OCI-M1 (cell line): ENCODE data around the gene RGPD8.
"Not testable (repeated sequence)": the region's sequence is repeated elsewhere in the genome, so short reads cannot be mapped to it uniquely, and the experiment has no call there.

Experiments used
- DNase-seq: peaks from one replicate; lab custom pipeline; 2025; lab: John Stamatoyannopoulos, UW

Gene RGPD8

GRCh38 chr2:112434890-112435715, 1.7 kb upstream of the RGPD8 start:
- DNase-seq = not testable (repeated sequence)

DNA sequence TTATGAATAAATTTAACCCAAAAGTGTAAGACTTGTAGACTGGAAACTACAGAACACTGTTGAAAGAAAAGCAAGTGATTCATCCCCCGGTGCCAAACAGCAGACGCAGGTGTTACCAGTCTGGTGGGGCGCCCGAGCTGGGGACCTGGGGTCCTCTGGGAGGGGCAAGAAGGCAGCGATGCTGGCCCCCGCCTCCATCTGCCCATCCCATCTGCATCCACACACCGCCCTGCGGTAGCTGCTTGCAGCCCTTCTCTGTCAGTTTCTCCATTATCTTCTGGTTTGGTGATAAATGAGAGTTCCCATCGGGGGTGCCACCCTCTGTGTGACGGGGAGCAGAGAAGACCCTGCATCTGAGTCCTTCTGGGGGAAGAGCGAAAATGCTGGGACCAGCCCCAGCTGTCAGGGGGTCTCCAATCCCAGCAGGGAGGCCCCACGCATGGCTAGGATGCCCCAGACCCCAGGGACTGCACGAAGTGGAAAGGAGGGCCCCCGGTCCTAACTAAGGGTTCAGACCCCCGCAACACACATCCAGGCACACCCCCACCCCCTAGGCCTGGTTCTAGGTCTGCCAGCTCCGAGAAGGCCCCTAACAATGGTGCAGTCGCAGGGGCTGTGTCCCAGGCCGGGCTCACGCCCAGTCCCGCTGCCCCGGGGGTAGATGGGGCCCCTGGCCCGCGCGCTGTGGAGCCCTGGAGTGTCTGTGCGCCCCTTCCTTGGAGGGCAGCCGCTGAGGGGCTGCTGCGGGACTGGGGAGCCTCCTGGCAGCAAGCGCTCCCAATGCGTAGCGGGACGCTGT, 686 bp upstream of the RGPD8 start:
- DNase-seq = no peak

DNA sequence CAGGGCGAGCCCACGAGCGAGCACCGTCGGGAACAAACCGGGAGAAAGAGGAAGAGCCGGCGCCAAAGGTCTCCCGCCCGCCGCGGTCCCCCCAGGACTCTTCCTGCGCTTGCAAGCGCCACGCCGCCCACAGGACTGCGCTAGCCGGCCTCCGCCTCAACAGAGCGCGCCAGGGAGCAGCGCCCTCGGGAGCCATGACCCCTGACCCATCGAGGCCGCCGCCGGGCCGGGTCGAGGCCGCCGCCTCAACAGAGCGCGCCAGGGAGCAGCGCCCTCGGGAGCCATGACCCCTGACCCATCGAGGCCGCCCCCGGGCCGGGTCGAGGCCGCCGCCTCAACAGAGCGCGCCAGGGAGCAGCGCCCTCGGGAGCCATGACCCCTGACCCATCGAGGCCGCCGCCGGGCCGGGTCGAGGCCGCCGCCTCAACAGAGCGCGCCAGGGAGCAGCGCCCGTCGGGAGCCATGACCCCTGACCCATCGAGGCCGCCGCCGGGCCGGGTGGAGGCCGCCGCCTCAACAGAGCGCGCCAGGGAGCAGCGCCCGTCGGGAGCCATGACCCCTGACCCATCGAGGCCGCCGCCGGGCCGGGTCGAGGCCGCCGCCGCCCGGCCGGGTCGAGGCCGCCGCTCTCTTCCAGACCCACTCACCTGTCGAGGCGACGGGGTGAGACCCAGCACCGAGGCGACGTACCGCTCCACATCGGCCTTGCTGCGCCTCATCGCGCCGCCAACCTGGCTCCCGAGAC, 538 bp downstream of the RGPD8 start:
- DNase-seq = not testable (repeated sequence)

- DNase-seq = not testable (repeated sequence)
Measured at GRCh38 chr2:112432390-112432734, 1.1 kb downstream of the RGPD8 start.

- not testable (repeated sequence) for DNase-seq
Measured at GRCh38 chr2:112431587-112432295, 1.7 kb downstream of the RGPD8 start.

DNA sequence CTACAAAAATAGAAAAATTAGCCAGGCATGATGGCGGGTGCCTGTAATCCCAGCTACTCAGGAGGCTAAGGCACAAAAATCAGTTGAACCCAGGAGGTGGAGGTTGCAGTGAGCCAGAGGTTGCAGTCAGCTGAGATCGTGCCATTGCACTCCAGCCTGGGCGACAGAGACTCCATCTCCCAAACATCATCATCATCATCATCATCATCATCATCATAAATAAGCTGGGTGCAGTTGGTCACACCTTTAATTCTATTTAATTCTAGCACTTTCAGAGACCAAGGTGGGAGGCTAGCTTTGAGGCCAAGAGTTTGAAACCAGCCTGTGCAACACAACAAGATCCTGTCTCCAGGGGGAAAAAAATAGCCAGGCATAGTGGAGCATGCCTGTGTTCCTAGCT, 8.9 kb downstream of the RGPD8 start:
- not testable (repeated sequence) for DNase-seq

- DNase-seq = not testable (repeated sequence)
Measured at GRCh38 chr2:112416860-112417259, 16.6 kb downstream of the RGPD8 start.

DNA sequence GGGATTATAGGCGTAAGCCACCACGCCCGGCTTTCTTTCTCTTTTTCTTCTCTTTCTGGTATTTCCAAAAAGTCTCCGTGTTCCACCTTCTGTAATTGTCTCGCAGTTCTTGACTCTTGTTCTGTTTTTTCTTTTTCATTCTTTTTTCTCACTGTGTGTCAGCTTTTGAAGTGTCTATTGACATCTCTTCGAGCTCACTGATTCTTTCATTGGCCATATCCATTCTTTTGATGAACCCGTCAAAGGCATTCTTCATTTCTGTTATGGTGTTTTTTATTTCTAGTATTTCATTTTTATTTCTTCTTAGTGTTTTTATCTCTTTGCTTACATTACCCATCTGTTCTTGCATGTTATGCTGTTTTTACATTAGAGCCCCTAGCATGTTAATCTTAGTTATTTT, 73.4 kb downstream of the RGPD8 start:
- not testable (repeated sequence) for DNase-seq

GRCh38 chr2:112354335-112354734, 79.1 kb downstream of the RGPD8 start:
- not testable (repeated sequence) for DNase-seq

- not testable (repeated sequence) for DNase-seq
Measured at GRCh38 chr2:112352809-112353603, 80.4 kb downstream of the RGPD8 start.

GRCh38 chr2:112352292-112352691, 81.2 kb downstream of the RGPD8 start:
- DNase-seq = not testable (repeated sequence)

DNA sequence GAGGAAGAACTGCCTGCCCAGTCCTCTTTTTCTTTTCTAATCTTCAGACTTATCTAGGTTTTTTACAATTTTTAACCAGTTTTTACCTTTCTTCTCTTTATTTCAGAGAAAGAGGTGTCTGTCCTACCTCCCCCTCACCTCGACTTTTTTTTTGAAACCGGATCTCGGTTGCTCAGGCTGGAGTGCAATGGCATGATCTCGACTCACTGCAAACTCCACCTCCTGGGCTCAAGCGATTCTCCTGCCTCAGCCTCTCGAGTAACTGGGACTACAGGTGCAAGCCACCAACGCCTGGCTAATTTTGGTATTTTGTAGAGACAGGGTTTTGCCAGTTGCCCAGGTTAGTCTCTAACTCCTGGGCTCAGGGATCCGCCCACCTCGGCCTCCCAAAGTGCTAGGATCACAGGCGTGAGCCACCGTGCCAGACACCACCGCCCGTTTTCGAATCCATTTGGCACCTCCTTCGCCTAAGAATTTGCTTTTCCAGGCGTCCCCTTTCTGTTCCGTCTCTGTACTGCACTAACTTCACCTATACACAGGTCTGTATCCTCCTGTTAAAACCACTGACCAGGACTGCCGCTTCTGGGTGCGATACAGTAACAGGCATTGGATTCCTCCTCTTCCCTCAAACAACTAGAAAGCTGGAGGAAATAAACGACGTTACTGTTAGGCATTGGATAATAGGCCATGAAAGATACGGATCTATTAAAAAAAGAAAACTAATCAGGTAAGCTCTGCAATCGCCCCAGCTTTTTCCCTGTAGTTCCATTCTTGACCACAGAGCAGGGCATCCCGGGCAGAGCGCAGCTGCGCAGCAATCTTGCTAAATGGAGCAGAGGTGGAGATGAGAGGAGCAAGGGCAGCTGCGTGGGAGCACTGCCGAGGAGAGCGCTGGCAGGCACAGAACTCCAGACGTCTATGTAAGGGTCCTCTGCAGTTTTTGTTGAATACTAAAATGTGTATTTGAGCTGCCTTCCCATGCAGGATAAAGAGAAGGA, 88.1 kb downstream of the RGPD8 start:
- no peak for DNase-seq

DNA sequence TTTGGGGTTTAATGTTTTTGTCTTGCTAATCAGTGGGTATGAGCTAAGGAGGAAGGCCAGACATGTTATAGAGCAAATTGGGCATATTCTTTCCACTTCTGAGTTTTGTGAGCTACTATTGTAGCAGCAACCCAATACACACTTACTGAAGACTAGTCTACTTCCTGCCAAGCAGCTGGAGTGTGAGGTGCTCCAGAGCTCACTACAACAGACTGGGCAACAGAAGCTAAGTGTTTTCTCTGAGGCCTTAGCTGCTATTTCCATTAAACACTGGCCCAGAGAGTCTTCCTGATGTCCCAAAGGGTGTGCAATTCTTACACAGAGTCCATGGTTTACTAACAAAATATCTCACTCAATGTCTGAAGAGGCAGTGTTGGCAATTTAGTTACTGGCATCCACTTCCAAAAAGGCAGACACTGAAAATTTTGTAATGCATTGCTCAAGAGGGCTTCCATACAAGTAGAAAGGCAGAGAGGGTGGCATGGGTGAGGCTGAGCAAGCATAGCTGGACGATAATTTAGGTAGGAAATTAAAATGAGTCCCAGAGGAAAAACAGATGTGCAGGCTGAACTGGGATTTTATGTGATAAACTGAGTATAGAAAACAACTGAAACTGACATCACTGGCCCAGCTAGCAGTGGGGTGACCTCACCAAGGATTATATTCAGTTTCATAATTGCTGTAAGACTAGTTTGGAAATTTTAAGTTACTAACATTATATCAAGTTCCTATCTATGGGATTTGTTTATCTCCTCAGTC, 89.4 kb downstream of the RGPD8 start:
- DNase-seq = no peak

- DNase-seq = no peak
Measured at GRCh38 chr2:112342067-112342550, 91.3 kb downstream of the RGPD8 start.

GRCh38 chr2:112340475-112341267, 92.8 kb downstream of the RGPD8 start:
- no peak for DNase-seq

- no peak for DNase-seq
Measured at GRCh38 chr2:112339986-112340385, 93.5 kb downstream of the RGPD8 start.

GRCh38 chr2:112335600-112335999, 97.8 kb downstream of the RGPD8 start:
- no peak for DNase-seq

DNA sequence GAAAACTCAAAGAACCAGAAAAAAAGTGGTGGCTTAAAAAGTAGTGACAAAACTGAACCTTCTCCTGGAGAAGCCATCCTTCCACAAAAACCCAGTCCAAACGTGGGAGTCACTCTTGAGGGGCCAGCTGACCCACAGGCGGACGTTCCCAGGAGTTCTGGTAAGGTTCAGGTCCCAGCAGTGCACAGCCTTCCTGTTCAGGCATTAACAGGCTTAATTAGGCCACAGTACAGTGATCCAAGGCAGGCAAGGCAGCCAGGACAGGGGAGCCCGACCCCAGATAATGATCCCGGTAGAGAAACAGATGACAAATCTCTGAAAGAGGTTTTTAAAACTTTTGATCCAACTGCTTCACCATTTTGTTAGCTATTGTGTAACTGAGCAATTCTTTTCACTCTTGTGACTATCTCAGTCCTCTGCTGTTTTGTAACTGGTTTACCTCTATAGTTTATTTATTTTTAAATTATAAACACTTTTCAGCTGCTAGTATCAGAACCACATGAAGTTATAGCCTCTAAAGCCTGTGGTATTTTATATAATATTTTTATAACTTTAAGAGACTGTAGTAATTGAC, 101.2 kb downstream of the RGPD8 start:
- DNase-seq = no peak
